HG03378 (cell line): ENCODE data around the gene CDC42EP4.
"Not testable (repeated sequence)": the region's sequence is repeated elsewhere in the genome, so short reads cannot be mapped to it uniquely, and the experiment has no call there.

Experiments
- ATAC-seq: cut with Tn5 transposase; IDR thresholded peaks from one replicate; pipeline ENCODE4 v1.9.1; 2021; ENCODE audit warnings: mild to moderate bottlenecking, moderate library complexity; ENCODE audit not compliant: unreplicated experiment

The CDC42EP4 gene

DNA sequence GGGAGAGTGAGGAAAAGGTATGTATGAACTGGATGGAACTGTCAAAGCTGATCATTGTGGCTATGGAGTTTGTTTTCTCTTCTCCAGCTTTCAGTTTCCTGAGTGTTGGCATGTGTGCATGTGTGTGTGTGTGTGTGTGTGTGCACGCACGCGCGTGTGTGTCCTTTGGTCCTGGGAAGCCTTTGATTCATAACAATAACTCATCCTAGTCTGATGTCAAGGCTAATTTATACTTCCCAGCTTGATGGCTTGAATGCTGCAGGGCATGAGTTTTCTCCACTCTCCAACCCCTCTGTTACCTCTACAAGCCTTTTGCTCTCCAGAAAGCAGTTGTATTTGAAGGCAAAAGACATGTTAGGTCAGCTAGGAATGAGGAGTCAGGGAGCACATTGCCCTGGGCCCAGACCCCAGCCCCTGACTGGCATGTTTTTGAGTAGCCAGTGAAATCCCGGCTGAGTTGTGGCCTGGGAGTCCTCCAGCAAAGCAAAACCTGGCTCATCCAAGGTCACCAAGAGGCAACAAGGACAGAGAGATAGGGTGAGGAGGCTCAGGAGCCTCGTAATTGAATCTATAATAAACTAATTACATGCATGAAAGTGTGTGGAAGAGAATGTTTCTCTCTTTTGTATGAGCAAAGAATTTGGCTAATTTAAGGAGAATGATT is 8.9 kb upstream of the CDC42EP4 start:
- no peak for ATAC-seq

DNA sequence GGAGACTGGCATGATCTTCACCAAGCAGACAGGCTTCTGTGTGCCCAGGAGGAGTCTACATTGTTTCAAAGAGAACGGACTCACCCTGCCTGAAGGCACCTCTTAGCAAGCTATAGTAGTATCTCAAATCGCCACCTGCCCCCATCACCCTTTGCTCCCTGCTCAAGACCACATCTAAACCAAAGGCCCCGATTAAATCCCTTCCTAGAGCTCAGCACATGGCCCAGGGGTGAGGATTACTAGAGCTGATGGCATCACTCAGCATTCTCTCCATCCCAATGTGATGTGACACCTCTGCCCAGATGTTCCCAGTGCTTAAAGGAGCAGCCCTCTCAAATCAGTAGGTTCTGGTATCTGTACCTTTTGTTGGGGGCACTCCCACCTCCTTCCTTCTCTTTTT is 8.0 kb upstream of the CDC42EP4 start:
- no peak for ATAC-seq

DNA sequence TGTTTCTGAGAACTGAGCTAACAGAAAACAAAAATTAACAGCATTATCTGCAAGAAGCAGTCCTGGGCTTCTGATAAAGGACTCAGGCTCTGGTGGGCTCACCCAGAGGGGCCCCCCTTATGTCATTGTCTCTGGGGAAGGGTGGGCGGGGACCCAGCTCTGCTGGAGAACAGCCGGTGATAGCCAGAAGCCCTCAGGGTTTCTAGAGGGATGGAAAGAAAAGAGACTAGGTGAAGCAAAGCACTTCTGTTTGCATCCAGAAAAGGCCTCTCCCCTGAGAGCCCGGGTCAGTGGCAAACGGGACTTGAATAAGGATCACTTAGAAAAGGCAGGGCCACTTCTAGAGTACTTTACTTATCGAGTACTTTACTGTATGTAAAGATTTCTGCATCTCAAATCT is 7.0 kb upstream of the CDC42EP4 start:
- ATAC-seq, result no peak

DNA sequence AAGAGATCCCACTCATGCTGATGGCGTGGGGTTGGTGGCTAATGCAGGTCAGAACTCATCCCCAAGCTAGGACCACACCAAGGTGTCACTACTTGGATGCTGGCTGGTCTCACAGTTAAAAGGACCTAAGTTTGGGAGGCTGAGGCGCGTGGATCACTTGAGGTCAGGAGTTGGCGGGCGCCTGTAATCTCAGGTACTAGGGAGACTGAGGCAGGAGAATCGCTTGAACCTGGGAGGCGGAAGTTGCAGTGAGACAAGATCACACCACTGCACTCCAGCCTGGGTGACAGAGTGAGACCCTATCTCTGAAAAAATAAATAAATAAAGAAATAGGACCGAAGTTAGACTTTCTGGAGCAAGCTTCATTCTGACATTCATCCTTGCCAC is 6.6 kb upstream of the CDC42EP4 start:
- ATAC-seq, result no peak

DNA sequence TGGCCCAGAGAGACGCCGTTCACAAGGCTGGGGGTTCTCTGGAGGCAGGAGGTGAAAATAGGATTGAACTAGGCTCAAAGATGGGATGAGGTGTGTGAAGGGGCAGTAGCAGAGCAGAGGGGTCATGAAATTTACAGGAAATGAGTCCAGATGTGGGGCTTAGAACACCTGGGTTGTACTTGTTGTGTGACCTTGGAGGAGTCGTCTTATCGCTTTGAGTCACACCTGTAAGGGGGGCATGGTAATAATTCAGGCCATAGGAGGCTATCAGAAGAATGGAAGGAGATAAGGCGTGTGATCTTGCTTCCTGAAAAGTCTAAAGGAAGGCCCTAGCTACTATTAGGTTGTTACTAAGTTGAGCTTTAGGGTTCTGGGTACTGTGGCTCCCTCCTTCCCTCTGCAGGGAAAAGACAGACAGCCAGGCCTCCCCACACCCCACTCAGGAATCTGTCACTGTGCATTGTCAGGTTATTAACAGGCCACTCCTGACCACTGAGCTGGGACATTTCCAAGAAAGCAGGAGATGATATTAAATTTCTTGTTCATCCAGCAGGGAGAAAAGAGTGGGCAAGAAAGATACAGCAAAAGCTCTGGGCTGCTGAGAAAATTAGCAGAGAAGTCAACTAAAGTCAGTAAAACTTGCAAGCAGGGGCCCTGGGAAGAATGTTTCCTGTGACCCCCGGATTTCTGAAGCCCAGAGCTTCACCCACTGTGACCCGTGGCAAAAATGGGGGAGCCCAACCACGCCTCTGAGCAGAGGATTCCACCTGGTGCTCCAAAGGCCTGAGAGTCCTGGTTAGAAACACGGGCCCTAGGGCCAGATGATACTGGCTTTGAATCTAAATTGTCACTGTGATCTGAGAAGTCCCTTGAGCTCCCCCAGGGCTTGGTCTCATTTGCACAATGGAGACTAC is 6.0 kb upstream of the CDC42EP4 start:
- ATAC-seq, result peak; percentile 10

DNA sequence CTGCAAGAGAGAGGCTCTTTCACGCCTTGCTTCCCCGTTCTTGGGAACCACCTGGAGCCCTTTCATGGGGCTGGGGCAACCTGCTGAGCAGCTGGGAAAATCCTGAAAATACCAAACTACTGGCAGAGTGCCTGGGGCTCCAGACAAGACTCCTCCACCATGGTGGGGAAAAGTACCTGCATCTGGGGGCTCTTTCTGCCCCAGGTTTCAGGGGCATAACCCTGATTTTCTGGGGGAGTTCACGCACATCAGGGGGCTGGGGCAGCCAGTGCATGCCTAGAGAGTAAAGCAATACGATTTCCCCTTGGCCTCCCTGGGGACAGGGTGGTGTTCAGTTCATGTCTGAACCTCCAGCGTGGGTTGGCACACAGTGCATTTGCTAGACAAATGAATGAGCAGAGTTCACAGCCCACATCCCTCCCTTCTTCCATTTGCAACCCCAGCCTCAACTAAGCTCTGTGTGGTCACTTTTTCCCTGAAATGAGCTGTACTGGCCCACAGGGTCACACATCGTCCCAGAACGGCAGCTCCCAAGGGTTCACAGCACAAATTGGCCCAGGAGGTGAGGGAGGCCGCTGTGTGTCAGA is 5.2 kb upstream of the CDC42EP4 start:
- ATAC-seq, result peak; percentile 82

DNA sequence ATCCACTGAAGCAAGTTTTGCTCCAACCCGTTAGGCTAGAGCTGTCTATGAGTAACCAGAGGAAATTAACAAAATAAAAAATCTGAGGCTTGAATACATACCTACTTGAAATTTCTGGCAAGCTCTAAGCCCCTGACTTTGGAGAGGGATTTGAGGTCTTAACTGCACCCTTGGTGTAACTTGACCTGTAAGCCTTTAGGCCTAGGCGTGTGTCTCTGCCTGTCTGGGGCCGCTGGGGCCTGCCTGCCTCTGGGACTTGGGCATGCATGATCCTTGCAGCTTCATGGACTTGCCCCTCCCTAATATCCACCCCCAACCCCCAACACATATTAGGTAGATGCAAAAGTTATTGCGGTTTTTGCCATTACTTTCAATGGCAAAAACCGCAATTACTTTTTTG is 3.7 kb upstream of the CDC42EP4 start:
- no peak for ATAC-seq

DNA sequence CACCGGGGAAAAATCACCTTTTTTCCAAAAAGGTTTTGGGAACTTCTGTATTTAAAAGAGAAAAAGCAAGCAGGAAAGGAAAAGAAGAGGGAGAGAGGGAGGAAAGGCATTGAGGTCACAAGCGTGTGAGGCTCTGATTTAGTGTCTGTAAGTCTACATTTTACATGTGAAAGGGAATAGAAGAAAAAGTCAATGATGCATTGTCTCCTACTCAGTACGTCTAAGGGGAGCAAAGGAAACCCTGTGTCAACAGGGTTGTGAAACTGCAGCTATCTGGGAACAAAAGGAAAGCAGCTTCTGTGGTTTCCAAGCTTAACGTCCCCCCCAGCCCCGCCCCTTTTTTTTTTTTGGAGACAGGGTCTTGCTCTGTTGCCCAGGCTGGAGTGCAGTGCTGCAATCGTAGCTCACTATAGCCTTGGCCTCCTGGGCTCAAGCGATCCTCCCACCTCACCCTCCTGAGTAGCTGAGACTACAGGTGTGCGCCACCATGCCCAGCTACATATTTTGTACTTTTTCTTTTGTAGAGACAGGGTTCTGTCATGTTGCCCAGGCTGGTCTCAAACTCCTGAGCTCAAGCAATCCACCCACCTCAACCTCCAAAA is 1.8 kb upstream of the CDC42EP4 start:
- no peak for ATAC-seq

DNA sequence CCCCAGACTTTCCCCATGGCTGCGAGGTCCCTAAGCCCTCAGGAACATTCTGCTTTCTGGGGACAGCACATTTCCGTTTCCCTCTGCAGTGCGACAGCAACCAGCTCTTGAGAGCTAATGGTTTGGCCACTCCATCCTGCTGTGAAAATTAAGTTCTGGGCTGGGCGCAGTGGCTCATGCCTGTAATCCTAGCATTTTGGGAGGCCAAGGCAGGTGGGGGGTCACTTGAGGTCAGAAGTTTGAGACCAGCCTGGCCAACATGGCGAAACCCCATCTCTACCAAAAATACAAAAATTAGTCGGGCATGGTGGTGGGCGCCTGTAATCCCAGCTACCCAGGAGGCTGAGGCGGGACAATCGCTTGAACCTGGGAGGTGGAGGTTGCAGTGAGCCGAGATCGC is 1.1 kb upstream of the CDC42EP4 start:
- ATAC-seq, result not testable (repeated sequence)

DNA sequence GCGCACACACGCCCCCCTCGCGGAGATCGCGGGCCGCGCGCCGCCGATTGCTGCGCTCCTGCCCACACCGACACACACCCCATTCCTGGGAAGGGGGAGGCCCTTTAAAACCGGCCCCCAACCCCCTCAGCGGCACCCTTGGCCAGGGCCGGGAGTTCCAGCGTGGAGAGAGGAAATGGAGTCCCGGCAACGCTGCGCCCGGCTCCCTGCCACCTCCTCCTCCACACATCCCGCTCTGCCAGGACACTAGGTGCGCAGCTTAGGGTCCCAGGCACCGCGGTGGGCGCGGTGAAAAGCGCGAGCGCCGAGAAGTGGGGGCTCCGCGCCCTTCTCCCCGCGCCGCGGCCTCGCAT is 397 bp downstream of the CDC42EP4 start:
- ATAC-seq, result peak; percentile 2

DNA sequence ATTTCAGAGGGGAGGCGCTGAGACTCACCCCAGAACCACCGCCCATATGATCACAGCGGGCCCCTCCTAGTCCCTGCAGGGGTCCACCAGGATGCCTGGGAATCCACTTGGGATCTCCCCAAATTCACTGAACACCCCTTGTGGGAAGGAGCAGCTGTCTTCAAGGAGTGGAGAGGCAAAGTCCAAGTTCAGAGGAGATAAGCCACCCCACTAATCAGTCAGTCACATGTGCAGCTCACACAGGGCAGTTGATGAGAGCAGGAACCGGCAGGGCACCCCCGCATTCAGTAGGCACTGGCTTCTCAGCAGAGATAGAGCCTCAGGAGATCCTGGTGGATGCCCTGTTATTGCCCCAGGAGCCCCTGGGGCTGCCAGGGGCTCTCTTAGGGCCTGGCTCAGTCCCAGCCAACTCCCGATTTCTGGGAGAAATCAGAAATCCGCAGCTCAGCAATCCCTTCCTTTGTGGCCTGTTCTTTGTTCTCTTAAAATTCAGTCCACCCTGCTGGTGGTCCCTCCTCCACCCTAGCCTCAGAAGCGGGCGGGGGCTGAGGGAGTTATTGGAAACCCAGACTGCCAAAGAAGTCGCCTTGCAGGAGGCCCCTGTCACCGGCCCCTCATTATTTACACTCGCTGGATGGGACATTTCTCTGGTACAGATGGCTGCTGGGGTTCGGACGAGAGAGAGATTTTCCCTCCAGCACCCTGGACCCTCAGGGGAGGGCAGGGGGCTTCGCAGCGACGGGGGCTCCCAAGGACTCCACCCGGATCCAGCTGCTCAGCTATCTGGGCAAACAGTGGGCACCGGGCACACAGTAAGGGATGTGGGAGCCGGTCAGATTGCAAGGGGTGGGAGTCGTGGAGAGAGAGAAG is 1.8 kb downstream of the CDC42EP4 start:
- ATAC-seq, result no peak

DNA sequence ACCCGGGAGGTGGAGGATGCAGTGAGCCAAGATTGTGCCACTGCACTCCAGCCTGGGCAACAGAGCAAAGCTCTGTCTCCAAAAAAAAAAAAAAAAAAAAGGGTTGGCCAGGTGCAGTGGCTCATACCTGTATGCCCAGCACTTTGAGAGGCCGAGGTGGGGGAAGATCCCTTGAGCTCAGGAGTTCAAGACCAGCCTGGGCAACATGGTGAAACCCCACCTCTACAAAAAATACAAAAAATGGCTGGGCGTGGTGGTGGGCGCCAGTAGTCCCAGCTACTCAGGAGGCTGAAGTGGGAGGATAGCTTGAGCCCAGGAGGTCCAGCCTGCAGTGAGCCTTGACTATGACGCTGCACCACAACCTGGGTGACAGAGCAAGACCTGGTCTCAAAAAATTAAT is 2.8 kb downstream of the CDC42EP4 start:
- ATAC-seq, result not testable (repeated sequence)

DNA sequence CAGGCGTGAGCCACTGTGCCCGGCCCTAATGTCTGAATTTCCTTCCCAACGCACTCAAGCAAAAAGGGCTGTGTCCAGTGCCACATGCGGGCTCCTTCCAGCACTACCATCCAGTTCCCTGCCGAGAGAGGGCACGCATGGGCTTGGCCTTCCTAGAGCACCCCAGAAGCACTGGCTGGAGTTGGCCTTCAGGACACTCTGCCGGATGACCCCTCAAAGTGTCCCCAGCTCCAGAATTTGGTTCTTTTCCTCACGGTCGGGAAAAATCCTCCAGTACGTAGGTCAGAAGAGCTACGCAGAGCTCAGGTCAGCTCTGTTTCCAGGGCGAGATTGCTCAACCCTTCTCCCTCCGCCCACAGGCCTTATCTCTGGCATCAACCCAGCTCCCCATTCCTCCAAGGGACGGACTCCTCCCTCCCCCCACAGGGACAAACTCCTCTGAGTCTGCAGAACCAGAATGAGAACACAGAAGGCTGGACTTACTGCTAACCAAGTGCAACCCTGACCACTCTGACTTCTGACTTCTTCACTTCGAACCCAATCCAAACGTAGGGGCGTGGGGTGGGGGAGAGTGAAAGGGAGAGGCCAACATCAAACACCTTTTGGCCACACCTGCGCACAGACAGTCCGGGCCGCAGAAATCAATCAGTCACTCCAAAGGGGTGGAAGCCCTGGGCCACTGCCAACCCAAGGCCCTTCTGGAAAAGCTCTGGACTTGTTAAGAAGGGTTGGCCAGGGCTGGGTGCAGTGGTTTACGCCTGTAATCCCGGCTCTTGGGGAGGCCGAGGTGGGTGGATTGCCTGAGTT is 3.6 kb downstream of the CDC42EP4 start:
- no peak for ATAC-seq

DNA sequence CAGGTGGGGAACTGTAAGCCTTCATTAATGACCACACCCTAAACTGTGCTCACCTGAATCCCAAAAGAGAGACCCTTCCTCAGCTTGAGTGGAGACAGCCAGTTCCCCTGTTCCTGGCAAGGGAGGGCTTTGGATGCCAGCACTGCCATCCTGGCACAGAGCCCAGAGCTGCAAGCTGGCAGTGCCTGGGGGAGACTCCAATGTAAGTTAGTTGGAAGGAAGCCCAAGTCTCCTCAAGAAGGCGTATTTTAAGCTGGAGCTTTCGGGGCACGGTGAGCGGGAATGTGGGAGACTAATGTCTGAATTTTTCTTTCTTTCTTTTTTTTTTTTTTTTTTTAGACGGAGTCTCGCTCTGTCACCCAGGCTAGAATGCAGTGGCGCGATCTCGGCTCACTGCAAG is 4.7 kb downstream of the CDC42EP4 start:
- ATAC-seq, result no peak

DNA sequence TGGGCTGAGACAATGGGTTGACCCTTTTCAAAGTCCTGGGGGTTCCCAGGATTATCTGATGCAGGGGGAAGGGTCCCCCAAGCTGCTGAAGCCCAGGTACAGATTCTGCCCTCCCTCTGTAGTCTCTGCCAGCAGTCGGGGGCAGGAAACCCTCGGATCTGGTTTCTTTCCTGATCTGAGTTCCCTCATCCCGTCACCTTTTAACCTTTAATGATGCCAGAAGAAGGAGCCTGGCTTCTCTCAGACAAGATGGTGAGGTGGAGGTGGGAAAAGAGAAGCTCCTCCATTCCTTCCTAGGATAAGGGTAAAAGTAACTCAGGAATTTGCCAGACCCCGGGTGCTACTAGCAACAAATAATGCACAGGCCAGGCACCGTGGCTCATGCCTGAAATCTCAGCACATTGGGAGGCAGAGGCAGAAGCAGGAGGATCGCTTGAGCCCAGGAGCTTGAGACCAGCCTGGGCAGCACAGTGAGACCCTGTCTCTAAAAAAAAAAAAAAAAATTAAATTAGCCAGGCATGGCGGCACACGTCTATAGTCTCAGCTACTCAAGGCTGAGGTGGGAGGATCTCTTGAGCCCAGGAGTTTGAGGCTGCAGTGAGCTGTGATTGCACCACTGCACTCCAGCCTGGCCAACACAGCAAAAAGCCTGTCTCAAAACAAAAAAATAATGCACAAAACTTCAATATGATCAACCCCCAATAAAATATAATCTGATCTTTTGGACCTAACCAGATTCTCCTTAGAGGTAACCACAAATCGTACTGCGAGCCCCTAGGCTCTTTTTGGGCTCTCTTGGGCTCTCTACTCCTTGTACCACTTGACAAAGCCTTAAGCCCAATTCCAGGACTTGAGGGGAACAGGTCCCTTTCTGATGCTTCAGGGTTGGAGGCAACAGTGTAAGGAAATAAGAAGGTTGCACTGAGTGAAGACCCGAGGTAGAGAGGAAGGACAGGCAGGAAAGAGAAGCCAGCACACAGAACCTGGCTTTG is 5.7 kb downstream of the CDC42EP4 start:
- ATAC-seq, result no peak

DNA sequence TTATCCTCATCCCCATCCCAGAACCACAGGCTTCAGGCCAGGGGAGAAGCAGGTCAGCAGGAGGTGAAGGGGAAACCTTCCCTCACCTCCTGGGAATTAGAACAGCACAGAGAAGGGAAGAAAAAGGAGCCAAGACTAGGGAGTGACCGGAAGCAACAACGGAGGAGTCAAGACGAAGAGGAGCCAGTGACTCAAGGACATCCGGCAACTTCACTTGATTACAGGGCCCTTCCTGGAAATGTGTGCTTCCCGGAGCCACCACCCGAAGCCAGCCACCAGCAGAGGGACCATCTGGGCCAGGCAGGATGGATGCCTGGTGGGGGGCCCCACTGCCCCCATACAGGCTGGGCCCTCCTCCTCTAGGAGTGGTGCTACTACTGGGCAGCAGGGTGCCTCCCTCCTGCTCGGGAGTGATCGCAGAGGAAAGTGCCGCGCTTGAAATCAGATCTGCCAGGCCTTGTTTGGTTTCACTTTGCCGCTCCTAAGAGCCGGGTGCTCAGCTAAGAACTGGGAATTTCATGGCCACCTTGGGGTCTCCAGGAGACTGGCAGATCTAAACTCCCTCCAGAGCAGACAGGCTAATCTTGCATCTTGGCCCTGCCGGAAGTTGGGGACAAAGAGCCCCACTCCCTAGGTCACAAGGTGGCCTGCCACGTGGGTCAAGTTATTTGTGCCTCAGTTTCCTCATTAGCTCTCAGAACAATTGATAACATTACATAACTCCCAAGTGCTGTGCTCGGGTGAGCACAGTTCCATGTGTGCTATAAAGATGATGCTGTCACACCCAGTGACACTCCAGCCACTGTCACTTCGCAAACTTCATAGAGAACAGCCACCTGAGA is 6.6 kb downstream of the CDC42EP4 start:
- no peak for ATAC-seq

DNA sequence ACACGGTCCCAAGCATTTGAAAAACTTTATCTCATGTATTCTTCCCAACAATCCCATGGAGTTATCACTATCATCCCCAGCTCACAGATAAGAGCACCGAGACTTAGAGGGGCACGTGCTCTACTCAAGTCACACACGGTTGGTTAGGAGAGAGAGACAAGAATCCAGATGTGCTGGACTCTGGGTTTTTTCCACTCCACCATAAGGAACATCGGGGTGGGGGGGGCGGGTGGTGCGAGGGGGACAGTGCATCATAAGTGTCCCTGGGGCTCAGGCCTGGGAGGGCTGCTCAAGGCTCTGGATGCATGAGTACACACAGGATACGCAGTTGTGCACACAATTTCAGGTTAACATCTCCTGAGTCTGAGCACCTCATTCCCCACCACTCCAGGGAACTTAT is 7.4 kb downstream of the CDC42EP4 start:
- ATAC-seq, result no peak

DNA sequence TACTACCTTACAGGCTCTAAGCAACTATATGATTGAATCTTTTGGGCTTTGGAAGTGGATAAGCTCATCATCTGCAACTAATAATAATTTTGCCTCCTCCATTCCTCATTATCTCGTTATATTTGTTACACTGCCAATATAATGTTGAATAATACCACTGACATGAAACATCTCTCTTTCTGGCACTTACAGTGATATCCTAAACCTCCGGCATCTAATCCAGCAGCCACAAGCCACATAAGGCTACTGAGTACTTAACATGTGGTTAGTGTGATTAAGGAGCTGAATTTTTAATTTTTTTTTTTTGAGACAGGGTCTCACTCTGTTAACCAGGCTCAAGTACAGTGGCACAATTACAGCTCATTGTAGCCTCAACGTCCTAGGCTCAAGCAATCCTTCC is 9.6 kb downstream of the CDC42EP4 start:
- no peak for ATAC-seq
